Prostate gland (tissue), 2 donors: Measurements from ENCODE around the gene TXNDC17. TPM values are rescaled to one million over a fixed set of nuclear protein-coding genes. Genes with fewer than 3 reads are reported as not detected.

Experiments
- DNase-seq: peaks from one replicate; pipeline ENCODE4 v3.0.0-alpha.2; 2019; ENCODE audit warnings: low spot score
- H3K27ac ChIP-seq, 2 donors: fragments of 200-600 bp; sonication (generic); 2 replicates each; pipeline ENCODE4 v1.5.1; 2017 to 2019
- H3K27me3 ChIP-seq: fragments of 200-600 bp; sonication (generic); replicated peaks from 2 replicates; pipeline ENCODE4 v1.5.1; 2019; ENCODE audit not compliant: insufficient read depth
- H3K36me3 ChIP-seq, 2 donors: fragments of 200-600 bp; sonication (generic); 1 replicate in 1 of 2; 2 replicates in 1 of 2; pipeline versions ENCODE4 v1.5.1 to v1.8.1; 2017 to 2019
- H3K4me1 ChIP-seq: fragments of 200-600 bp; sonication (generic); replicated peaks from 2 replicates; pipeline ENCODE4 v1.5.1; 2019
- H3K4me3 ChIP-seq, 2 donors: fragments of 200-600 bp; sonication (generic); 2 replicates each; pipeline ENCODE4 v1.5.1; 2017 to 2019
- H3K9me3 ChIP-seq: fragments of 200-600 bp; sonication (generic); 2 replicates; pipeline ENCODE4 v1.5.1; 2017
- POLR2A ChIP-seq: fragments of 450-650 bp; IDR thresholded peaks from one replicate; pipeline ENCODE4 v1.6.1; 2016; ENCODE audit warnings: antibody characterized with exemption, mild to moderate bottlenecking
- POLR2AphosphoS5 ChIP-seq: sonication (generic); formaldehyde crosslinking; IDR thresholded peaks from one replicate; pipeline ENCODE4 v1.6.1; 2017; ENCODE audit warnings: antibody characterized with exemption
- WGBS: methylation state at CpG from one replicate; pipeline ENCODE4 v1.1.5; 2018; 5-methylcytosine and 5-hydroxymethylcytosine counted together
- intact Hi-C: fragments of 100-400 bp; cut with DNase I; formaldehyde crosslinking; loops from one replicate; pipeline ENCODE4 v1.14.2; 2022
- total RNA-seq, 2 donors: library from RNA; depleted of rRNA; stranded (reverse); fragments of >200 nt; gene quantifications; one replicate each; pipeline ENCODE4 v1.1.0, GENCODE V29; 2016
- TF ChIP-seq, protein P1 (sequence below), 4 experiments: fragments of 200-600 bp in 2 of 4; fragments of 450-650 bp in 2 of 4; sonication (generic) in 2 of 4; IDR thresholded peaks; 1 replicate in 3 of 4; 2 replicates in 1 of 4; pipeline ENCODE4 v1.5.1; 2016 to 2019; ENCODE audit warnings: antibody characterized with exemption in 4 of 4, mild to moderate bottlenecking in 2 of 4, moderate library complexity in 2 of 4

TXNDC17 gene
- total RNA-seq, 2 donors from 2014 or later: 111 to 220 TPM

- TF ChIP-seq POLR2A: no peak
- TF ChIP-seq, protein P1, sequence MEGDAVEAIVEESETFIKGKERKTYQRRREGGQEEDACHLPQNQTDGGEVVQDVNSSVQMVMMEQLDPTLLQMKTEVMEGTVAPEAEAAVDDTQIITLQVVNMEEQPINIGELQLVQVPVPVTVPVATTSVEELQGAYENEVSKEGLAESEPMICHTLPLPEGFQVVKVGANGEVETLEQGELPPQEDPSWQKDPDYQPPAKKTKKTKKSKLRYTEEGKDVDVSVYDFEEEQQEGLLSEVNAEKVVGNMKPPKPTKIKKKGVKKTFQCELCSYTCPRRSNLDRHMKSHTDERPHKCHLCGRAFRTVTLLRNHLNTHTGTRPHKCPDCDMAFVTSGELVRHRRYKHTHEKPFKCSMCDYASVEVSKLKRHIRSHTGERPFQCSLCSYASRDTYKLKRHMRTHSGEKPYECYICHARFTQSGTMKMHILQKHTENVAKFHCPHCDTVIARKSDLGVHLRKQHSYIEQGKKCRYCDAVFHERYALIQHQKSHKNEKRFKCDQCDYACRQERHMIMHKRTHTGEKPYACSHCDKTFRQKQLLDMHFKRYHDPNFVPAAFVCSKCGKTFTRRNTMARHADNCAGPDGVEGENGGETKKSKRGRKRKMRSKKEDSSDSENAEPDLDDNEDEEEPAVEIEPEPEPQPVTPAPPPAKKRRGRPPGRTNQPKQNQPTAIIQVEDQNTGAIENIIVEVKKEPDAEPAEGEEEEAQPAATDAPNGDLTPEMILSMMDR (IDR thresholded peaks at IDR 0.05): no peak
- H3K4me1 ChIP-seq: no peaks in the 10 kb centered on the region
- no peaks in the 10 kb centered on the region for H3K9me3 ChIP-seq
- no peak for DNase-seq
- H3K36me3 ChIP-seq: no peaks in the 10 kb centered on the region
- 76% methylated on average over 7 of the region's 7 CpGs for WGBS
- H3K27ac ChIP-seq: no peak overlapping the region
- H3K4me3 ChIP-seq: no peak overlapping the region
- H3K27me3 ChIP-seq: no peaks in the 10 kb centered on the region
- intact Hi-C loops: no loop called here
Observed at GRCh38 chr17:6677946-6678345, 37.1 kb downstream of the TXNDC17 start.

DNA sequence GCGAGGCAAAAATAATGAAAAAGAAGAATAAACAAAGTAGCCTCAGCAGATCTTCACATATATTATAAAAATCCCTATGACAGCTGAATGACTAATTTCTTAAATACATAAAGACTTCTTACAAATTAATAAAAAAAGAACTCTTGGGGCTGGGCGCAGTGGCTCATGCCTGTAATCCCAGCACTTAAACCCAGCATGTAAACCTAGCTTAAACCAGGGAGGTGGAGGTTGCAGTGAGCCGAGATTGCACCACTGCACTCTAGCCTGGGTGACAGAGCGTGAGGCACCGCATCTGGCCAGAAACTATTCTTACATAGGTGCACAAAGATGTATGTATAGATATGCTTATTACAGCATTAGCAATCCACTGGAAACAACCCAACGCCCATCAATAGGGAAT is 38.4 kb downstream of the TXNDC17 start:
- Histone ChIP-seq H3K9me3 (no peaks in the 10 kb centered on the region), H3K27ac (no peak overlapping the region), H3K36me3 (no peaks in the 10 kb centered on the region), H3K4me3 (no peak overlapping the region), H3K4me1 (no peaks in the 10 kb centered on the region), H3K27me3 (no peaks in the 10 kb centered on the region)
- WGBS: 76% methylated on average over 6 of the region's 6 CpGs
- intact Hi-C loops: no loop called here
- TF ChIP-seq, protein P1 (IDR thresholded peaks at IDR 0.05): no peak
- no peak for TF ChIP-seq POLR2A
- no peak for TF ChIP-seq POLR2AphosphoS5
- DNase-seq: no peak

DNA sequence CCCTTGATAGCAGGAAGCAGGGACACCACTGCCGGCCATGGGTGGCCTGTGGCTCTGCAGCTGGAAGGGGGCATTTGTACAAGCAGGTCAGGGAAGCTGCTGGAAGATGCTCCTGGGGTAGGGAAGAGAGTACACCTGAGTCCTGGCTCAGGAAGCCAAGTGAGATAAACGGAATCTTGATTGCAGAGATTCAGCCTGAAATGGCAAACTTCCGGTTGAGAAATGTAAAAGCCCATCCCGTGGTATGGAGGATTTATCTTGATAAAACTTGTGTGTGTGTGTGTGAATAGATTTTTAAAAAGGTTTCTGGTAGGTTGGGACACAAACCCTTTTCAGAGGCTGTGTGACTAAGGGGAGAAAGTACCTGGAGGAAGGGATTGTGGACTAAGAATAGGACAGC is 40.3 kb downstream of the TXNDC17 start:
- intact Hi-C loops: no loop called here
- TF ChIP-seq POLR2AphosphoS5: no peak
- no peak for TF ChIP-seq POLR2A
- TF ChIP-seq, protein P1 (IDR thresholded peaks at IDR 0.05): no peak
- H3K36me3 ChIP-seq: no peaks in the 10 kb centered on the region
- H3K4me3 ChIP-seq: no peak overlapping the region
- H3K27me3 ChIP-seq: no peaks in the 10 kb centered on the region
- no peak overlapping the region for H3K27ac ChIP-seq
- no peaks in the 10 kb centered on the region for H3K9me3 ChIP-seq
- H3K4me1 ChIP-seq: no peaks in the 10 kb centered on the region
- WGBS: 52% methylated on average over 4 of the region's 4 CpGs
- DNase-seq: no peak

DNA sequence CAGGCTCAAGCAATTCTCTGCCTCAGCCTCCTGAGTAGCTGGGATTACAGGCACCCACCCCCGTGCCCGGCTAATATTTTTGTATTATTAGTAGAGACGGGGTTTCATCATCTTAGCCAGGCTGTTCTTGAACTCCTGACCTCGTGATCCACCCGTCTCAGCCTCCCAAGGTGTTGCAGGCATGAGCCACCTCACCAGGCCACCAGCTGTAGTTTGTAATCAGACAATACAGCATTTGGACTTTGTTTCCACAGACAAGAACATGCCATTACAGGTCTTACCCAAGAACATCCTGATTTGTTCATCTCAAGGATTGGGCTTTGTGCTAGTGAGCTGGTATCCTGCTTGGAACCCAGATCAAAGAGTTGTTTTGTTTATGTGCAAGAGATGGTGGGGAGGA is 40.8 kb downstream of the TXNDC17 start:
- Histone ChIP-seq H3K9me3 (no peaks in the 10 kb centered on the region), H3K4me1 (no peaks in the 10 kb centered on the region), H3K4me3 (no peak overlapping the region), H3K27me3 (no peaks in the 10 kb centered on the region), H3K36me3 (no peaks in the 10 kb centered on the region), H3K27ac (no peak overlapping the region)
- DNase-seq: no peak
- 66% methylated on average over 5 of the region's 5 CpGs for WGBS
- intact Hi-C loops: no loop called here
- TF ChIP-seq POLR2AphosphoS5: no peak
- TF ChIP-seq POLR2A: no peak
- TF ChIP-seq, protein P1 (IDR thresholded peaks at IDR 0.05): no peak

DNA sequence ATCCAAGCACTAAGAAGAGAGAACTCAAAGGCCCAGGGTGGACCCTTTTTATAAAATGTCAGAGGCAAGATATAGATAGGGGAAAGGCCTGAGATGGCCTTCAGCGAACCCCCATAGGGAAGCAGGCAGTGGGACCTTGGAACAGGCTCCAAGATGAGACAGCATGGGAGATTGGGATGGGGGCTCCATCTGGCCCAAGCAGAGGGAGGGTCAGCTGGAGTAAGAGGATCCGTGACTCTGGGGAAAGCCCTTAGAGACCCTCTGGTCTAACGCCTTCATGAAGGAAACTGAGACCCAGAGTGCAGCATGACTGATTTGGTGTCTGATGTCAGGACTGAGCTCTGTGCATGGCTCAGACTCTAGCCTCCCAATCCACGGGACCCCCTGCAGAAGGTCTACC is 41.5 kb downstream of the TXNDC17 start:
- H3K9me3 ChIP-seq: no peaks in the 10 kb centered on the region
- H3K4me3 ChIP-seq: no peak overlapping the region
- no peak for TF ChIP-seq POLR2A
- no peak overlapping the region for H3K27ac ChIP-seq
- no peaks in the 10 kb centered on the region for H3K4me1 ChIP-seq
- H3K27me3 ChIP-seq: no peaks in the 10 kb centered on the region
- intact Hi-C loops: no loop called here
- WGBS: 86% methylated on average over 4 of the region's 4 CpGs
- no peak for DNase-seq
- H3K36me3 ChIP-seq: no peaks in the 10 kb centered on the region
